ENCODE measurements around the gene ELAVL4.

The ELAVL4 gene

GRCh38 chr1:50091068-50091467 is 17.7 kb upstream of the ELAVL4 start:
- TF ChIP-seq, protein P1, sequence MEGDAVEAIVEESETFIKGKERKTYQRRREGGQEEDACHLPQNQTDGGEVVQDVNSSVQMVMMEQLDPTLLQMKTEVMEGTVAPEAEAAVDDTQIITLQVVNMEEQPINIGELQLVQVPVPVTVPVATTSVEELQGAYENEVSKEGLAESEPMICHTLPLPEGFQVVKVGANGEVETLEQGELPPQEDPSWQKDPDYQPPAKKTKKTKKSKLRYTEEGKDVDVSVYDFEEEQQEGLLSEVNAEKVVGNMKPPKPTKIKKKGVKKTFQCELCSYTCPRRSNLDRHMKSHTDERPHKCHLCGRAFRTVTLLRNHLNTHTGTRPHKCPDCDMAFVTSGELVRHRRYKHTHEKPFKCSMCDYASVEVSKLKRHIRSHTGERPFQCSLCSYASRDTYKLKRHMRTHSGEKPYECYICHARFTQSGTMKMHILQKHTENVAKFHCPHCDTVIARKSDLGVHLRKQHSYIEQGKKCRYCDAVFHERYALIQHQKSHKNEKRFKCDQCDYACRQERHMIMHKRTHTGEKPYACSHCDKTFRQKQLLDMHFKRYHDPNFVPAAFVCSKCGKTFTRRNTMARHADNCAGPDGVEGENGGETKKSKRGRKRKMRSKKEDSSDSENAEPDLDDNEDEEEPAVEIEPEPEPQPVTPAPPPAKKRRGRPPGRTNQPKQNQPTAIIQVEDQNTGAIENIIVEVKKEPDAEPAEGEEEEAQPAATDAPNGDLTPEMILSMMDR (IDR thresholded peaks at IDR 0.05): no peak

GRCh38 chr1:50095716-50096115 is 13.0 kb upstream of the ELAVL4 start:
- TF ChIP-seq, protein P1 (IDR thresholded peaks at IDR 0.05): no peak

- TF ChIP-seq, protein P1 (IDR thresholded peaks at IDR 0.05): no peak
Measured at GRCh38 chr1:50097021-50097679, 11.6 kb upstream of the ELAVL4 start.

DNA sequence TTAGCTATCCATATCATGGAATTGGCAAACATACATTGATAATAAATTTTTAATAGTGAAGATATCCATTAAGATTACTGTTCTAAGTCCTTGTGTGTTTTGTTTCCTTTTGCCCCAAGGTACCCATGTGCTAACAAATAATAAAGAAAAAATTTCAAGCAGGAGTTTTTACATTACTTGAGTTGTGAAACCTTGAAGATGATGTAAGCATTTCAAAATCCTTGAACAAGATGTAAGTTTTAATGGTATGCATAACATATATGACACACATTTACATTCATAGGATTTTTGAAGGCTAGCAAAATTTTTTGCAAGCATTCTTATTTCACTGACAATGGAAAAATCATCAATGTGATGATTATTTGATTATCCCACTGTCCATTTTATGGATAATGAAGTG is 10.9 kb upstream of the ELAVL4 start:
- TF ChIP-seq, protein P1 (IDR thresholded peaks at IDR 0.05): no peak

GRCh38 chr1:50098591-50099021 is 10.1 kb upstream of the ELAVL4 start:
- TF ChIP-seq, protein P1 (IDR thresholded peaks at IDR 0.05): no peak

DNA sequence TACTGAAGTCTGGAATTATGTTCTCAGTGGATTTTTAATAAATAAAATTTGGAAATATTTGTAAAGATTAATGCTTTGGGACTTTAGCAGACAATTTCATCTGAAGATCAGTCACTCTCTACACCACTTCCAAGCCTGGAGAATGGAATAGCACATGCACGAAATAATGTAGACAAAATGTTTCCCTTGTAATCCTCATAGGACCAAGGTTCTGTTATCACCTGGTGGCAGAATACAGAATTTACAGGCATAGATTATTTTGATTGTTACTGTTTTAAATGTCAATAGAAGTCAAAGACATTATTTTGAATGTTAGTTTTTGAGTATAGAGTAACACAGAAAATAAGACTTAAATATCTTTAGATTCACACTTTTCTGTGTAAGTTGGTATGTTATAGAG is 9.1 kb upstream of the ELAVL4 start:
- TF ChIP-seq, protein P1 (IDR thresholded peaks at IDR 0.05): no peak

- TF ChIP-seq, protein P1 (IDR thresholded peaks at IDR 0.05): no peak
Measured at GRCh38 chr1:50103615-50104081, 5.1 kb upstream of the ELAVL4 start.

DNA sequence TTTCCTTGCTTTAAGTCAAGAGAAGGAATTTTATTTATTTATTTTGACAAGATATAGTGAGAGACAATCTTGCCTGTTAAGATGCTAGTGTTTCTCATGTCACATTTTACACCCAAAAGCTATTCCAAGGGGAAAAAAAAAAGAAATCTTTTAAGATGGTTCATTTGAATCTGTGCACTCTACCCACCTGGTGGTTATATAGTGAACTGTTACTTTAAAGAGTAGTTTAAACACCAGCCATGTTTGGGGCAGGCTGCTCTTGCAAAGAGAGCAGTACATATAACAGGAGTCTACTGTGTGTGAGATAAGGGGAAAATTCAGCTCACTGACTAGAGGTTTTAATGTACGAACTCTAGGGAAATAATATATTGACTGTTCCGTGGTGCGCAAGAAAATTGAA is 3.3 kb upstream of the ELAVL4 start:
- TF ChIP-seq, protein P1 (IDR thresholded peaks at IDR 0.05): 0 out of 2 replicates have a peak, but pooled peaks have one; percentile 12
